ENCODE results near the gene SPAG6. TPM values are rescaled to one million over a fixed set of nuclear protein-coding genes. Genes with fewer than 3 reads are reported as not detected.
A peak's percentile ranks its signal among the peaks of the same experiment; 100 is the strongest.

The SPAG6 gene
- total and polyA plus RNA-seq, 9 of the 15 experiments (the other 6 are each of a cell fraction or from before 2014, with no cell fraction given) = 3.5 to 23.1 (median 11.8) TPM

- TF ChIP-seq DDX20 (tag; IDR thresholded peaks at IDR 0.05; ENCODE audit: low read depth) (no peak), XRCC3 (IDR thresholded peaks at IDR 0.05) (no peak), BRF2 (IDR thresholded peaks at IDR 0.05; ENCODE audit: borderline replicate concordance, insufficient read depth, insufficient read length) (no peak), NR2C1 (IDR thresholded peaks at IDR 0.05) (no peak), NR2C1 (tag; IDR thresholded peaks at IDR 0.05) (no peak), GATA2 (CRISPR knock-in tag; IDR thresholded peaks at IDR 0.05) (no peak), ZC3H8 (IDR thresholded peaks at IDR 0.05) (no peak), C11orf30 (IDR thresholded peaks at IDR 0.05; ENCODE audit: low read depth) (no peak), ZNF655 (CRISPR knock-in tag; IDR thresholded peaks at IDR 0.05) (no peak), TAF15 (IDR thresholded peaks at IDR 0.05; ENCODE audit: low read depth, low read length) (no peak), MXI1 (IDR thresholded peaks at IDR 0.05; ENCODE audit: low read depth, low read length) (no peak), CBFA2T3 (IDR thresholded peaks at IDR 0.05) (no peak), ZNF589 (CRISPR knock-in tag; IDR thresholded peaks at IDR 0.05; ENCODE audit: low read depth) (no peak), MAZ (CRISPR knock-in tag; conservative IDR thresholded peaks at IDR 0.05 in 1 of 2, IDR thresholded peaks at IDR 0.05 in 1 of 2) (no peak), RBFOX2 (IDR thresholded peaks at IDR 0.05; ENCODE audit: low read depth, low read length) (peak; percentile 29; the same call in 1 of the 2 replicates), SLC30A9 (CRISPR knock-in tag; IDR thresholded peaks at IDR 0.05) (no peak), ZNF12 (CRISPR knock-in tag; IDR thresholded peaks at IDR 0.05) (no peak), PHB2 (IDR thresholded peaks at IDR 0.05; ENCODE audit: low read depth) (no peak), ZNF717 (CRISPR knock-in tag; IDR thresholded peaks at IDR 0.05) (no peak), GABPB2 (CRISPR knock-in tag; conservative IDR thresholded peaks at IDR 0.05) (no peak), ZBTB34 (CRISPR knock-in tag; IDR thresholded peaks at IDR 0.05) (no peak), ATF1 (CRISPR knock-in tag; IDR thresholded peaks at IDR 0.05) (no peak), ATF1 (tag; IDR thresholded peaks at IDR 0.05) (peak; percentile 75), HSF4 (CRISPR knock-in tag; IDR thresholded peaks at IDR 0.05; ENCODE audit: borderline replicate concordance) (no peak)
Measured at GRCh38 chr10:22369434-22370072, 24.3 kb downstream of the SPAG6 start (continued).
